Parathyroid adenoma (tissue), 2 donors: ENCODE data around the gene MIA.
A peak's percentile ranks its signal among the peaks of the same experiment; 100 is the strongest.

Experiments
- H2AFZ ChIP-seq: fragments of 300-600 bp; sonication (generic); one replicate; pipeline ENCODE4 v1.7.0; 2017; ENCODE audit warnings: antibody characterized with exemption, mild to moderate bottlenecking
- H3K27ac ChIP-seq: fragments of 300-600 bp; sonication (generic); one replicate; pipeline ENCODE4 v1.7.0; 2017
- H3K27me3 ChIP-seq: fragments of 300-600 bp; sonication (generic); one replicate; pipeline ENCODE4 v1.7.0; 2017; ENCODE audit warnings: low read length; ENCODE audit not compliant: control insufficient read depth, insufficient read depth
- H3K36me3 ChIP-seq: fragments of 300-600 bp; sonication (generic); one replicate; pipeline ENCODE4 v1.7.0; 2017; ENCODE audit warnings: low read length; ENCODE audit not compliant: control insufficient read depth, insufficient read depth
- H3K4me1 ChIP-seq: fragments of 300-600 bp; sonication (generic); one replicate; pipeline ENCODE4 v1.7.0; 2017; ENCODE audit warnings: control low read depth
- H3K4me2 ChIP-seq: fragments of 300-600 bp; sonication (generic); one replicate; pipeline ENCODE4 v1.7.0; 2017; ENCODE audit warnings: low read length
- H3K4me3 ChIP-seq: fragments of 300-600 bp; sonication (generic); one replicate; pipeline ENCODE4 v1.7.0; 2017; ENCODE audit warnings: low read depth, low read length
- H3K79me2 ChIP-seq: fragments of 300-600 bp; sonication (generic); one replicate; pipeline ENCODE4 v1.7.0; 2017; ENCODE audit warnings: control low read depth
- H3K9ac ChIP-seq: fragments of 300-600 bp; sonication (generic); one replicate; pipeline ENCODE4 v1.7.0; 2017; ENCODE audit warnings: mild to moderate bottlenecking
- H3K9me3 ChIP-seq: fragments of 300-600 bp; sonication (generic); one replicate; pipeline ENCODE4 v1.7.0; 2017; ENCODE audit warnings: low read length; ENCODE audit not compliant: control insufficient read depth
- TF ChIP-seq, protein P1 (sequence below): fragments of 300-600 bp; sonication (generic); IDR thresholded peaks from one replicate; pipeline ENCODE4 v1.7.0; 2017; ENCODE audit warnings: antibody characterized with exemption, mild to moderate bottlenecking
- donor health status: primary hyperparathyroidism.

The MIA gene

DNA sequence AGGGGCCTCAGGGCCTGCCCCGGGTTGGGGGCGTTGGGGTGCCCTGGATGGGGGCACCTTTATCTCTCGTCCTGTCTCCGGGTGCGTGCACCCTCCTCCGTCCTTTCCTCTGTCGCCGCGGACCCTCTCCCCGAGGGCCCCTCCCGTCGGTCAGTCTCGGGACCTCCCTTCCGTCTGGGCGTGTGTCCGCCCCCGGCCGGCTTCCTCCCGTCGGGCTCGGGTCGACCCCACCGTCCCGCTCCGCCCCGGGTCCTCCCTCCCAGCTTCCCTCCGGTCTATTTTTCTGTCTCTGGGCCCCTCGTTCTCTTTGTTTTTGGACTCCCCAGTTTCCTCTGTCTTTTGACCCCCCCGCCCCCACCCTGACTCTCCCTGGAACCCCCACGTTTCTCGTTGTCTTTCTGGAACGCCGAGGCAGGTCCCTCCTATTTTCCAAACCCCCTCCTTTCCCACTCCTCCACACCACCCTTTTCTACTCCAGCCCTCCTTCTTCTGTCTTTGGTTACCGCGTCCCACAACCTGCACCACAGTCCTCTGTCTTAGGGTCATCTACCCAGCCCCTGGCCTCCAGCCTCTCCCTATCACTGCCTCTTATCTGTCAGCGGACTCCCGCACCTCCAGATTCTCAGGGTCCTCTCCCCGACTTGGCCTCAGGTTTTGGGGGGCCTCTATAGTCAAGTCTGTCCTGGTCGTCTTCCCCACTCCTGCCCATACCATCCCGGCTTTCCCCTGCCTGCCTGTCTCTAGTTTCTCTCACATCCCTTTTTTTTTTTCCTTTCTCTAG, 24.4 kb downstream of the MIA start:
- Histone ChIP-seq H3K27me3 (no peaks in the 10 kb centered on the region), H3K4me2 (peak overlapping the region; percentile 67), H2AFZ (peak overlapping the region; percentile 53), H3K27ac (peak overlapping the region; percentile 68), H3K9ac (peak overlapping the region; percentile 80), H3K36me3 (no peaks in the 10 kb centered on the region), H3K79me2 (peaks cover 8% of the 10 kb centered on the region), H3K9me3 (no peaks in the 10 kb centered on the region), H3K4me1 (peaks cover 32% of the 10 kb centered on the region), H3K4me3 (peak overlapping the region; percentile 63)
- TF ChIP-seq, protein P1, sequence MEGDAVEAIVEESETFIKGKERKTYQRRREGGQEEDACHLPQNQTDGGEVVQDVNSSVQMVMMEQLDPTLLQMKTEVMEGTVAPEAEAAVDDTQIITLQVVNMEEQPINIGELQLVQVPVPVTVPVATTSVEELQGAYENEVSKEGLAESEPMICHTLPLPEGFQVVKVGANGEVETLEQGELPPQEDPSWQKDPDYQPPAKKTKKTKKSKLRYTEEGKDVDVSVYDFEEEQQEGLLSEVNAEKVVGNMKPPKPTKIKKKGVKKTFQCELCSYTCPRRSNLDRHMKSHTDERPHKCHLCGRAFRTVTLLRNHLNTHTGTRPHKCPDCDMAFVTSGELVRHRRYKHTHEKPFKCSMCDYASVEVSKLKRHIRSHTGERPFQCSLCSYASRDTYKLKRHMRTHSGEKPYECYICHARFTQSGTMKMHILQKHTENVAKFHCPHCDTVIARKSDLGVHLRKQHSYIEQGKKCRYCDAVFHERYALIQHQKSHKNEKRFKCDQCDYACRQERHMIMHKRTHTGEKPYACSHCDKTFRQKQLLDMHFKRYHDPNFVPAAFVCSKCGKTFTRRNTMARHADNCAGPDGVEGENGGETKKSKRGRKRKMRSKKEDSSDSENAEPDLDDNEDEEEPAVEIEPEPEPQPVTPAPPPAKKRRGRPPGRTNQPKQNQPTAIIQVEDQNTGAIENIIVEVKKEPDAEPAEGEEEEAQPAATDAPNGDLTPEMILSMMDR = no peak

DNA sequence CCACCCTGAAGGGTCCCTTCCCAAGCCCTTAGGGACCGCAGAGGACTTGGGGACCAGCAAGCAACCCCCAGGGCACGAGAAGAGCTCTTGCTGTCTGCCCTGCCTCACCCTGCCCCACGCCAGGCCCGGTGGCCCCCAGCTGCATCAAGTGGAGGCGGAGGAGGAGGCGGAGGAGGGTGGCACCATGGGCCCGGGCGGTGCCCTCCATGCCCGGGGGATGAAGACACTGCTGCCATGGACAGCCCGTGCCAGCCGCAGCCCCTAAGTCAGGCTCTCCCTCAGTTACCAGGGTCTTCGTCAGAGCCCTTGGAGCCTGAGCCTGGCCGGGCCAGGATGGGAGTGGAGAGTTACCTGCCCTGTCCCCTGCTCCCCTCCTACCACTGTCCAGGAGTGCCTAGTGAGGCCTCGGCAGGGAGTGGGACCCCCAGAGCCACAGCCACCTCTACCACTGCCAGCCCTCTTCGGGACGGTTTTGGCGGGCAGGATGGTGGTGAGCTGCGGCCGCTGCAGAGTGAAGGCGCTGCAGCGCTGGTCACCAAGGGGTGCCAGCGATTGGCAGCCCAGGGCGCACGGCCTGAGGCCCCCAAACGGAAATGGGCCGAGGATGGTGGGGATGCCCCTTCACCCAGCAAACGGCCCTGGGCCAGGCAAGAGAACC, 25.1 kb downstream of the MIA start:
- H3K4me3 ChIP-seq = peak overlapping the region; percentile 63
- no peaks in the 10 kb centered on the region for H3K9me3 ChIP-seq
- H3K9ac ChIP-seq = no peak overlapping the region
- H2AFZ ChIP-seq = no peak overlapping the region
- peaks cover 40% of the 10 kb centered on the region for H3K4me1 ChIP-seq
- H3K27ac ChIP-seq = peak overlapping the region; percentile 68
- no peaks in the 10 kb centered on the region for H3K36me3 ChIP-seq
- H3K27me3 ChIP-seq = no peaks in the 10 kb centered on the region
- peak overlapping the region; percentile 67 for H3K4me2 ChIP-seq
- TF ChIP-seq, protein P1 = no peak
- H3K79me2 ChIP-seq = peaks cover 8% of the 10 kb centered on the region

DNA sequence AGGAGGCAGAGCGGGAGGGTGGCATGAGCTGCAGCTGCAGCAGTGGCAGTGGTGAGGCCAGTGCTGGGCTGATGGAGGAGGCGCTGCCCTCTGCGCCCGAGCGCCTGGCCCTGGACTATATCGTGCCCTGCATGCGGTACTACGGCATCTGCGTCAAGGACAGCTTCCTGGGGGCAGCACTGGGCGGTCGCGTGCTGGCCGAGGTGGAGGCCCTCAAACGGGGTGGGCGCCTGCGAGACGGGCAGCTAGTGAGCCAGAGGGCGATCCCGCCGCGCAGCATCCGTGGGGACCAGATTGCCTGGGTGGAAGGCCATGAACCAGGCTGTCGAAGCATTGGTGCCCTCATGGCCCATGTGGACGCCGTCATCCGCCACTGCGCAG, 25.7 kb downstream of the MIA start:
- Histone ChIP-seq H3K27me3 (no peaks in the 10 kb centered on the region), H2AFZ (no peak overlapping the region), H3K4me3 (no peak overlapping the region), H3K79me2 (peaks cover 8% of the 10 kb centered on the region), H3K9ac (no peak overlapping the region), H3K36me3 (no peaks in the 10 kb centered on the region), H3K4me2 (peak overlapping the region; percentile 15), H3K4me1 (peaks cover 43% of the 10 kb centered on the region), H3K9me3 (no peaks in the 10 kb centered on the region), H3K27ac (no peak overlapping the region)
- TF ChIP-seq, protein P1 = no peak

DNA sequence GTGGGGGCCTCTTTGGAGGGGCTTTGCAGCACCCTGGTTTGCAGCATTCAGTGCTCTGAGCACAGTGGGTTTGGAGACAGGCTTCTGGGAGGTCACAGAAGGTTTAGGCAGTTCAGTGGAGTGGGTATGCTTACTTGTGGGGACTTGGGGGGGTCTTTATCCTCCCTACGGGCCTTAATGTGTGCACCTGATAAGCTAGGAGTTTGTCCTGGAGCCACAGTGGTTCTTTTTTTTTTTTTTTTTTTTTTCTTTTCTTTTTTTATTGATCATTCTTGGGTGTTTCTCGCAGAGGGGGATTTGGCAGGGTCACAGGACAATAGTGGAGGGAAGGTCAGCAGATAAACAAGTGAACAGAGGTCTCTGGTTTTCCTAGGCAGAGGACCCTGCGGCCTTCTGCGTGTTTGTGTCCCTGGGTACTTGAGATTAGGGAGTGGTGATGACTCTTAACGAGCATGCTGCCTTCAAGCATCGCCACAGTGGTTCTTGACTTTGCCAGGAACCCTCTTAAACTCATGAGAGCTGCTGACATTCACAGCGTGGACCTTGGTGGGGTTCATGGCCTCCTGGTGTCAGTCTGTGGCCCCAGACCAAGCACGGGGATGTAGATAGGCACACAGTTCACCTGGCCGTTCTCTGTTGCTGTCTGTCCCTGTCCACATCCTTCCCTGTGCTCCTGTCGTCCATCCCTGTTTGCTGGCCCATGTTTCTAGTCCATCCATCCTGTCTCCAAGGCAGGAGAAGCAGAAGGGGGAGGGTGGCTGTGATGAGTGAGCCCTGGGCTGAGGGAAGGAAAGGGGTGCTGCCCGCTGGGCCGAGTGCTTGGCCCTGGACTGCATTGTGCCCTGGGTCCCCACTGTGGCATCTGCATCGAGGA, 26.3 kb downstream of the MIA start:
- Histone ChIP-seq H3K79me2 (peaks cover 8% of the 10 kb centered on the region), H3K4me3 (no peak overlapping the region), H3K9me3 (no peaks in the 10 kb centered on the region), H3K36me3 (no peaks in the 10 kb centered on the region), H3K4me2 (peak overlapping the region; percentile 52), H2AFZ (no peak overlapping the region), H3K27me3 (no peaks in the 10 kb centered on the region), H3K9ac (no peak overlapping the region), H3K4me1 (peaks cover 46% of the 10 kb centered on the region), H3K27ac (peak overlapping the region; percentile 52)
- TF ChIP-seq, protein P1 = no peak
